HG03439 (cell line): Measurements from ENCODE around the gene CIAO1.
A peak's percentile ranks its signal among the peaks of the same experiment; 100 is the strongest.
"Not testable (repeated sequence)": the region's sequence is repeated elsewhere in the genome, so short reads cannot be mapped to it uniquely, and the experiment has no call there.

Source experiments
- ATAC-seq: cut with Tn5 transposase; IDR thresholded peaks from one replicate; pipeline ENCODE4 v1.9.1; 2021; ENCODE audit warnings: mild to moderate bottlenecking, moderate library complexity; ENCODE audit not compliant: unreplicated experiment

Gene CIAO1

DNA sequence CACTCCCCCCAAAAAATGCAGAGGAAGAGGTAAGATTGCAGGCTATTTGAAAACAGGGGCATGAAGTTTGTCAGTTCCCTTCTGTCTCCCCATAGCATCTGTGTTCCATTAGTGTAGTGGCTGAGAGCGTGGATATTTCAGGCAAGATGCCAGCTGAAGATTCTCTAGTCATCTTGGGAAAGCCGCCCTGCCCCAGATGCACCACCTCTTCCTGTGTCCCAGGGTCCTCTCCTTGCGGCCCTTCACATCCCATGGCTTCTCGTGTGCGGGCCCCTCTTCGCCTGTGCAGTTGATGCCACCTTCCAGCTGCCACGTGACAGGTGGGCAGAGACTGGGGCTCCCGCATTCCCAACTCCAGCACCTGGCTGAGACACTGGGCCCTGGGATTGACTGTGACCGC, 16.4 kb upstream of the CIAO1 start:
- ATAC-seq, result no peak

DNA sequence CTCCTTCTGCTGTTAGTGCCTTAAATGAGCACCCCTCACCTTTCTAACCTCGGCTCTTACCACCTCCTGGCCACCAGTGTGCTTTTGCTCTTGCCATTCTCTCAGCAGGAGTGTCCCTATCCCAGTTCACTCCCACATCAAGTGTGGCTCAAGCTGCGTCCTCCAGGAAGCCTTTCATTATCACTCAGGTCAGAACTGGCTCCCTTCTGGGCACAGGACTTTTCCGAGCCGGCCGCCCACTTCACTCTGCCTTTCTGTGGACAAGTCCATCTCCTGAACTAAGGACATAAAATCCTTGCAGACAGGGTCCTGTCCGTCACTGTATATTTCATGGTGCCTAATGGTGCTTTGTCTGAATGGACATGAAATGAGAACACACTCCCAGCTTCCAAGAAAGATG, 15.8 kb upstream of the CIAO1 start:
- ATAC-seq, result no peak

- no peak for ATAC-seq
These were observed 14.2 kb upstream of the CIAO1 start for GRCh38 chr2:96251721-96252292.

GRCh38 chr2:96252526-96252925, 13.5 kb upstream of the CIAO1 start:
- no peak for ATAC-seq

DNA sequence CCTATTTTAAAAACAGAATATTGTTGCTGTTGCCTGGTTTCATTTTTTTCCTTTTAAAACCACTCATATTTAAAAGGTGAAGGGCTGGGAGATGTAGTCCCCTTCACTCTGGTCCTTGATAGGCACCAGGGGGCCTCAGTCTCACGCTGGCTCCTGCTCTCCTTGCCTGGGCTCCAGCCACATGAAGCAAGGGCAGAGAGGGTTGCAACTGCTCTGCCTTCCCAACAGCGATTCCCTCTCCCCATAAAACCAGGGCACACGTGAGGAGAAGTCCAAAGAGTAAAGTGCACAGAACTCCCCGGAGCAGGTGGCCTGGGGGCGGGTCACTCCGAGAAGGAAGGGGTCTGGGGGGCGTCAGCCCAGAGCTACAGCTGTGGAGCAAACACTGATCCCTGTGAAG, 13.0 kb upstream of the CIAO1 start:
- no peak for ATAC-seq

GRCh38 chr2:96254571-96254970, 11.5 kb upstream of the CIAO1 start:
- no peak for ATAC-seq

DNA sequence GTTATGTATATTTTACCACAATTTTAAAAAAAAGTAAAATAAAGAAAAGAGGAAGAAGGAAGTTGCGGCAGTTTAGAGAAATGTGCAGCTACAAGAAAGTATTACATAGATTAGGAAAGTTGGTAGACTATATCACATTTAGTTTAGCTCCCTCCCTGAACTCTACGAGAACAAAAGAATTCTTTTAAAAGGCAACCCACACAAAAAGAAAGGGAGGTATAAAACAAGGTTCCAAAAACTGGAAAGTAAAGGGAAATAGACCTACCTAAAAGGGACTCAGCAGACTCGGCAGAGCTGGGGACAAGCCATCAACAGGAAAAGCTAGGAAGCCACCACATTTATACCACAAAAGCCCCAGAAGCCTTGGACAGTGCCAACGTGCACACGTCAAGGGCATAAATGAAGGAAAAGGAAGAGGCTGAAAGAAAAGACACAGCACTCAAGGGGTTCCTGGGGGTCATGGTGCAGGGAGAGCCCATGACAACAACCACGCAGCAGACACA, 9.4 kb upstream of the CIAO1 start:
- no peak for ATAC-seq

DNA sequence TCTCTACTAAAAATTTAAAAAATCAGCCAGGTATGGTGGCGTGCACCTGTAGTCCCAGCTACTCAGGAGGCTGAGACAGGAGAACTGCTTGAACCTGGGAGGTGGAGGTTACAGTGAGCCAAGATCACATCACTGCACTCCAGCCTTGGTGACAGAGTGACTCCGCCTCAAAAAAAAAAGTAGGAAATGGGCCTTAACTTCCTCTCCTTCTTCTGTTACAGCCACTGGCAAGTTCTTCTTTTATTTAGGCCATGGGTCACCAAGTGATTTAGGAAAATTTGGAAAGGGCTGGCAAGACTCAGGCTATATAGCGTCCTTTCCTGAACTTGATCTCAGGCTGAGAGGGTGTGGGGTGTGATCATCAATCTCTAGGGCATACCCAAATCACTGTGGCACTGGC, 8.3 kb upstream of the CIAO1 start:
- not testable (repeated sequence) for ATAC-seq

DNA sequence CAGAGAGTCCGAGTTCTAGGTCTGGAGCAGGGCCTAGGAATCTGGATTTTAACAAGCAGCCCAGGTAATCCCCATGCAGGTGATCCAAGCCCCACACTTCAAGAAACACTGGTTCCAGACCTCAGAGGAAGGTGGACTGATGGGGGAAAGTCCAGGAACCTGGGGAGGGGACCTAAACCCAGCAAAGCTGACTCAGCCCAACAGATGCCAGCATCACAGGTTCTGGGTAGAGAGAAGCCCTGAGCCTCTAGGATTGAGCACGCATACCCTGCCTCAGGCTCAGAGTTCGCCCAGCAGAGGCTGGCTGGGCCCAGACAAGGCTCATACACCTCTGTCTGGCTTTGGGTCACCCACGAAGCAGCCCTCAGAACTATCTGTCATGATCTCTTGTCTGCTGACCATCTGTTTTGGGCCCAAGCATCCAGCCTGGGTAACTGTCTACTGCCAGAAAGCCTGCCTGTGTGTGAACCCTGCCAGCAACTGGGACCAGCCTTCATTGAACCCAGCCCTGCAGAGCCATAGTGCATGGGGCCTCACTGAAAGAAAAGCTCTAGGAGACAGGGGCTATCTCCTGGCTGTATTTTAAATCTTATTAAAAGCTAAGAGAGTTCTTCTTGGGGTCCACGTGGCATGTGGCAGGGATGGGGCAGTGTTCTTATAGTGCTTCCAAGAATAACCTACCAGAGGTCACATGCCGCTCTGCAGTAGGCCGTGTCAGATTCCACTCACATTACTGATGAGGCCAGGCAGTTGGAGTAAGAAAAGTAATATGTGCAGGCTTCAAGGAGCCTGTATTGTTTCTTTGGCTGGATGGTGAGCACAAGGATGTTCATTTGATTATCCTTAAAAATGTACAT, 7.6 kb upstream of the CIAO1 start:
- no peak for ATAC-seq

- no peak for ATAC-seq
These were observed 6.5 kb upstream of the CIAO1 start for GRCh38 chr2:96259497-96259921.

DNA sequence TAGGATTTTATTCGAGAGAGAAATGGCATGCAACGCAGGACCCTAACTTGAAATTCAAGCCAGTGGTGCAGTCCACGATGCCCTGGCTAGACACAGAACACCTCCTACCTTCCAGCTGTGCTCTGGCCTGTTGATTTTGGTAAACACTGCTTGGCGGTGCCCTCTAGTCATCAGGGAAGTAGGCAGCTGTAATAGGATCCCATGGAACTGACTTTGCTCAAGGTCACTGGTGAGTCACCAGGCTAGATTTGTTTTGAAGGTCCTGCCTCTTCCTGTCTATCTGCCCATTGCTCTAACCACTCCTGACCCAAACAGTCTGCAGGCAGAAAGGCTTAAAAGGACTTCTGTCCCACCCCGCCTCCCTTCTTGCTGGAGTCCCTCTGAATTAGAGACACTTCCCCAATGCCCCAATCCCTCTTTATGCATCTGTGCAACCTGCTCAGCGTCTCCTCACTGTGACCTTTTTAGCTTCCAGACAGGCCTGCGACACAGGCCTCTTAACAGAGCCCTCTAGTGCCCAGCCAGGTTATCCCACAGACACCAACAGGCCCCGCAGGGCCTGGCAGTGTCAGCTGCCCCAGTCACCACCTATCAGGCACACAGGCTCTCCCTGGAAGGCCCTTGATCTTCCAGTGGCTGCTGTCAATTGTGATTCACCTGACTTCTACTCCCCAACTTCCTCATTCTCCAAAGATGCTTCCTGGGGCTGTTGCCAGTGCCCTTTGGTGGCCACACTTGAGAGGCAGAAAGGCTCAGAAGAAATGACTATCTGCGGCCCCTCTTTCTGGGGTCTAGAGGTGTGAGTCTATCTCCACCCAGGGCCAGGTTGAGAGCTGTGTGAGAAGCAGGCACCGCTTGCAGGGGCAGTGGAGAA, 5.4 kb upstream of the CIAO1 start:
- no peak for ATAC-seq

DNA sequence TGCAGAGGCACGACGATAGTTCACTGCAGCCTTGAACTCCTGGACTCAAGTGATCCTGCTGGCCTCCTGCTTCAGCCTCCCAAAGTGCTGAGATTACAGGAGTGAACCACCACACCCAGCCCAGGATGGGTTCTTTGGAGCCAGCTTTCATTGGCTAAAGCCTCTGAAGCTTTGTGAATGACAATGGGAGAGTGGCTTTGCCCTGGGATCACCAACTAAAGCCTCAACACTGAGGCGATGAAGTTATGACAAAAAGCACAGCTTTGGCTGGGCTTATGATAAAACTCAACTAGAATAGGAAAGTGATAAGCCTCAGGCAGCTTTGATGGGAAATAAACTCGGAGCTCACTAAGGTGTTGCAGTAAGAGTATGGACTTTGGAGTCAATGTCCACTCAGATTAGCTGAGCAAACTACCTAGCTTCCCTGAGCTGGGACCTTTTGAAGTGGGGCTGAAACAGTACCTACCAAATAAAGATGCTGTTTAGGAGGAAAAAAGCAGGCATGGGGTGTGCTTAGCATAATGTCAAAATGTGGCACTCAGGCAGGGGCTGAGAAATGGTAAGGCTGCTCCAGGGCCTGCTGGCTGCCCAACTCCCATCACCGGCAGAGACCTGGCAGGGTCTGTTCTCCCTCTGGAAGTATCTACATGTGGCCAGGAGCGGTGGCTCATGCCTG, 4.6 kb upstream of the CIAO1 start:
- ATAC-seq, result no peak

DNA sequence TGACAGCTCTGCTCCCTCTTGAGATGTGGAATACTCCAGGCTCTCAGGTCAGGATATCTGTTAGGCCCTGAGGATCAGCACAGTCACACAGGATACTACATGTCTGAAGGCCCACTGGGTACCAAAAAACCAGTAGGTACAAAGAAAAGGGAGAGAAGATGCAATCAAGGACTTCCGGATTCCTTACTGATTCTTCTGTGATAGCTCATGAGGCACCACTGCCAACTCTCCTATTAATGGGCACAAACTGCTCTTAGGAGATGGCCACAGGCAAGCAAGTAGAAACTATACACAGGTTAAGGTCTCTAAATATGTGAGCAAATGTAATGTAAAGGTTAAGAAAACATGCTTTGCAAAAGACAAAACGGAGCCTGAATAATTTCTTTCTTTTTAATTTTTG, 3.7 kb upstream of the CIAO1 start:
- ATAC-seq, result no peak

DNA sequence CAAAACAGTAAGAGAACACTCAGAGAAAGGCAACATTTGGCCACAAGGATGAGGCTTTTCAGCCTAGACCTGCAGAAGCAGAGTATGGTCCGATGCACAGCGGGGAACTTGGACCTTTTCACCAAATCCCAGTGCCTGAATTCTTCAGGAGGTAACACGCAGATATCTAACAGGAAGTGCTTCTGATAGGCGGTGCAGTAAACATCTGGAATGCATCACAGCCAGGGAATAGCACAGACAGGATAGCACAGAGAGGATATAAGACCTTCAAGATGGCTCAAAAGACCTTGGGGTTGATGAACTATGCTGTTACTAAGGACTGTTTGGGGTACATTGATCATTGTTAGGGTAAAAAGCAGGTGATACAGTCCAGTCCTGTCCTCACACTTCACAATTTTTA, 1.9 kb upstream of the CIAO1 start:
- ATAC-seq, result no peak

DNA sequence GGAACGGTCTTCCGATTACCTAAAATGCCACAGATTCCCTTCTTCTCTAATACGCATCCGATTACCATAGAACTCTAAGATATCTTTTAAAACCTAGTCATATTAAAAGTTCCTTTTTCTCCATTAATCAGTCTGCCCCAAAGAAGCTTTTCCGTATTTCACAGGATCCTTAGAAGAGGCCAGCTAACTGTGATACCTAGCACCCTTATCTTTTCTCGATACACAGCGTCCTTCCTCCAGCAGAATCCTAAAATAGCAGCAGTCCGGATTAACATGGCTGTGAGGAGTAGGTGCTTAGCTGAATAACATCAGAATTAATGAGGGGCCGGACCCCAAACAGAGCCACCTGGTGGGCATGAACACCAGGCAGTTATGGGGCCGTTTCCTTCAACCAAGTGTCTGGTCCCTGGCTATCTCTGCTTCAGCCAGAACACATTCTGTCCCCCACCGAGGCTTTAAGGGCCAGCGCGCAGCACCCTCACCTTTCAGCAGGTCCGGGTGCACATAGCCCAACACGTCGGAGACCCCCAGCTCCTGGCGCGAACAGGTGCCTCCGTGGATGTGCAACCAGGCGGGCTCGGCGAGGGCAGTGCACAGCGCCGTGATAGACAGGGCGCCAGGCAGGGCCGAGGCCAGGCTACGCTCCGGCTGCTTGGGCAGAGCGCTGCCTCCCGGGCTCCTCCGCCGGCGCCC, 1.2 kb upstream of the CIAO1 start:
- ATAC-seq, result peak; percentile 6

DNA sequence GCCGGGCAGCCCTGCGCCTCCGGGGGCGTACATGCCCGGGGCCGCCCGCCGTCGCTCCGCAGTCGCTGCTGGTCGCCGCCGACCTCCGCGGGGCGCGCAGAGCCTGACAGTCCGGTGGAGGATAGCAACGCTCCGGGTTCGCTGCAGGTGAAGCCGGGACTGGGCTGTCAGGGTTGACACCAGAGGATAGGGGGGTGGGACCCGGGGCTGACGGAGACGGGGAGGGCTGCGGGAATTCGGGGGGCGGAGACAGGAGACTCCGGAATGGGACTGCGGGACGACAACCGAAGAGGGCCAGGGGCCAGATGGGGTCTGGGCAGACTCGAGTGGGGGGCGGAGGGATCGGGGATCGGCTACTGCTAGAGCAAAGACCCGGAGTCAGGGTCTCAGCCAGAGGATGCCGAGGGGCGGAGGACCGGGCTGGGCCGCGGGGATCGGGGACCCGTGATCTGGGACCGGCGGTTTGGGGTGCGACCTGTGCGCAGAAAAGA, 631 bp upstream of the CIAO1 start:
- ATAC-seq, result peak; percentile 25

DNA sequence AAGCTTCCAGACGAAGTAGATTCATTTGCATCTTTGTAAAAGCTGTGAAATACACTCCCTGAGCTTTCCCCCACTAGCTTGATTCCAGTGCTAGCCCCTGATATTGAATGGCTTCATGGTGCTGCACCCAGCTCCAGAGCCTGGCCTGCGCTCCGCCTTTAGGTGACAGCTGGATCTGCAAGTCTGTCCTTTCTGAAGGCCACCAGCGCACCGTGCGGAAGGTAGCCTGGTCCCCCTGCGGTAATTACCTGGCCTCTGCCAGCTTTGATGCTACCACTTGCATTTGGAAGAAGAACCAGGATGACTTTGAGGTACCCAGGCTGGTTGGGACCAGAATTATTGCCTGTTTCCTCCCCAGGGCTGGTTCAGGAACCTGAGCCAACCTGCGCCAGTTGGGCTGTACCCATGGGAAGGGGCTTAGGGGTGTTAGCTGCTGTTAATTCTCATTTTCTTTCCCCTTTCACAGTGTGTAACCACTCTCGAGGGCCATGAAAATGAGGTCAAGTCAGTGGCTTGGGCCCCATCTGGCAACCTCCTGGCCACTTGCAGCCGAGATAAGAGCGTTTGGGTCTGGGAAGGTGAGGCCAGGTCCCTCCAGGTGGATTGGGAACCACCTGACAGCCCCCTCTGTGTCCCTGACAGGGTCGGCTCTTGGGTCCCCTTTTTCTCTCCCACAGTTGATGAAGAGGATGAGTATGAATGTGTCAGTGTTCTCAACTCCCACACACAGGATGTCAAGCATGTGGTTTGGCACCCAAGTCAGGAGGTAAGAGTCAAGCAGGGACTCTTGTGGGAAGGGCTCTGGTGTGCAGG, 1.3 kb downstream of the CIAO1 start:
- ATAC-seq, result no peak

DNA sequence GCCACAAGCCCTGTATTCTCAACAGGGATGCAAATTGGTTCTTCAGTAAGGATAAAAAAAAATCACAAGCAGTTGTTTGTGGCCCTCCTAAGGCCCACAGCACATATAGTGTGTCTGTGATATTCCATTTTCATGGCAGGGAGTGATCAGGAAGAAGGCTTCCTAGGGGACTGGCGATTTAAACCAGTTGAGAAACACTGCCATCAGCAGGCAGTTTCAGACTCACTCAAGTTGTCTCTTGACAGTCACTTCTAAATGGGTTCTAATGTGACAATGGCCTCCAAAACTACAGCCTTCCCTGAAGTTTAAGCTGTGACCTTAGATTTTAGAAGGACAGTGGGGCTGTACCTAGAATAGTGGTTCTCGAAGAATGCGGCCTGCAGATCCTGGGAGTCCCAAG, 6.0 kb downstream of the CIAO1 start:
- ATAC-seq, result no peak

DNA sequence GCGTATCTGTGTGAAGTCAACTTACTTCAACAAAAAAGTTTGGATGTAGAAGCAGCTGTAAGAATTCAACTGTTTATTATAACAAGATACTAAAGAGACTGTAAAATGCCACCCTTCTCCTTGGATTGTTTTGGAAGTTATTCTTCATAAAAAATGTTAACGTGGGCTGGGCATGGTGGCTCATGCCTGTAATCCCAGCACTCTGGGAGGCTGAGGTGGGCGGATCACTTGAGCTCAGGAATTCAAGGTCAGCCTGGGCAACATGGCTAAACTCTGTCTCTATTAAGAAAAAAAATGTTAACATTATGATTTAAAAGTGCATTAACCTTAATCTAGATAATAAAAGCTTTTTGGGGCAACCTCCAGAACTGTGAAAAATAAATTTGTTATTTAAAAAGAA, 7.7 kb downstream of the CIAO1 start:
- no peak for ATAC-seq
